CD4-positive, alpha-beta T cell treated with Interleukin-17A for 1 hour (primary cell): Measurements from ENCODE around the gene CHCHD4.
A peak's percentile ranks its signal among the peaks of the same experiment; 100 is the strongest.
"Not testable (repeated sequence)": the region's sequence is repeated elsewhere in the genome, so short reads cannot be mapped to it uniquely, and the experiment has no call there.

Source experiments
- DNase-seq: peaks from one replicate; pipeline ENCODE4 v3.0.0-alpha.2; 2020

CHCHD4 gene

DNA sequence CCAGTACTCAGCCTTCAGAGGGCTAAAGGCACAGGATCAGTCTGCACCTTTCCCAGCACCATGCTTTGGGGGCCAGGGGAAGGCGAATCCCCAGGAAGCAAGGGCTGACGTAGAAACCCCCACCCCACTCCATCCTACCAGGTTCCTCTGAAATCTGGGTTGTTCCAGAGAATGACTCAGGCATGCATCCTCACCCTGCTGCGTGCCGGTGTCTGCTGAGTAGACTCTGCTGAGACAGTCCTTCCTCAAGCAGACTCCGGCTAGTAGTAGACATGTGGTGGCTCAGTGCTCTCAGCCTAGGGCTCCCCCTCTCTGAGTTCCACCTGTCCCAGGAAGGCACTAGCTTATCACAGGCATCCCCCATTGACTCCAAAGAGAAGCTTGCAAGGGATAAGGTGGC is 9.2 kb upstream of the CHCHD4 start:
- no peak for DNase-seq

DNA sequence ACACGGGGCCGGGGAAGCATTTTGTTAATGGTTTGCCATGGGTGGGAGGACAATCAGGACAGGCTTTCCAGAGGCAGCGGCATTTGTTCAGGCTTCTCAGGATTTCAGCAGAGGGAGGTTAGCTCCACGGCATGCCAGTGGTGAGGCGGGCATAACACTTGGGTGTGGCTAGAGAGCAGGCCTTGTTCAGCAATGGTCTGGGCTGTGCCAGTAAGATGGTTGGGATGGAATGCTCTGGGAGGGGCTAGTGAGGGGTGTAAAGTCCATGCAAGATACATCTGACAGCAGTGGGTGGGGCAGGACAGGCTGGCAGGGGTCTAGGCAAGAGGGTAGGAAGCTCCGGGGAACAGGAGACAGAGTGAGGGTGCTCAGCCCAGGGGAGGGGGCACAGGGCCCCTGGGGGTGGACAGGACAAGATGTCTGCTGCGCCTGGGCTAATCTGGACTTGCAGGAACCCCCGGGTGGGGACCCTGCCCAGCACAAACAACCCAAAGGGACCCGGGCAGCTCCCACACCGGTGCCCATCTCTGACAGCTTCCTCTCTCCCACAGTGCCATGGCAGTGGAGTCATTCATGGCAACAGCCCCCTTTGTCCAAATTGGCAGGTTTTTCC is 8.6 kb upstream of the CHCHD4 start:
- no peak for DNase-seq

DNA sequence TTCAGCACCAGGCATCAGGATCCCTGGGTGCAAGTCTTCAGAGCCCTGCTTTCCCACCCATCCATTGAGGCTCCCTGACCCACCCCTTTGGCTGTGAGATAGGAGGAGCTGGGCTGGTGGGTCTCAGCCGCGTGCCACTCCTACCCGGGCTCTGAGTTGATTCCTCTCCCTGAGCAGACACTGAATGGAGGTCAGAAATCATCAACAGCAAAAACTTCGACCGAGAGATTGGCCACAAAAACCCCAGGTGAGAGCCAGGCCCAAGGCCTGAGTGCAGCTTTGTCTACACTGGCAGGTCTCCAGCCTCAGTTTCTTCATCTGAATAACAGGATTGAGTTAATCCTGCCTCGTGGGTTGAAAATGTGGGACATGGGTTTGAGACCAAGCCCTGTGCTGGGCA is 8.0 kb upstream of the CHCHD4 start:
- no peak for DNase-seq

DNA sequence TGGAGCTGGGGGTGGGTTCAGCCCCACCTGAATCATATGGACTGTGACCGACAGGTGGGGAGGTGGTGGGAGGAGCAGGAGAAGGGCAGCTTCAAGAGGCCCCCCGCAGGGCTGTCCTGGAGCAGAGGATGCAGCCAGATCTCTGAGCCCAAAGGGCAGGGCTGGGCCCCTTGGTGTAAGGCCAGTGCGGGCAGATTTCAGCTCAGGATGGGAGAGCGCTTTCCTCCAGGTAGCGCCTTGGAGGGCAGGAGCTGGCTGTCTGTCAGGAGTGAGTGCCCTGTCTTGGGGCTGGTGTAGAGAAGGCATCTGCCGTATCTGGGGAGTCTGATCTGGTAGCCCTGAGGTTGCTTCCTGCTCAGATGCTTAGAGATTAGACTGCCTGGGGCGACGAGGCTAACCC is 7.5 kb upstream of the CHCHD4 start:
- no peak for DNase-seq

DNA sequence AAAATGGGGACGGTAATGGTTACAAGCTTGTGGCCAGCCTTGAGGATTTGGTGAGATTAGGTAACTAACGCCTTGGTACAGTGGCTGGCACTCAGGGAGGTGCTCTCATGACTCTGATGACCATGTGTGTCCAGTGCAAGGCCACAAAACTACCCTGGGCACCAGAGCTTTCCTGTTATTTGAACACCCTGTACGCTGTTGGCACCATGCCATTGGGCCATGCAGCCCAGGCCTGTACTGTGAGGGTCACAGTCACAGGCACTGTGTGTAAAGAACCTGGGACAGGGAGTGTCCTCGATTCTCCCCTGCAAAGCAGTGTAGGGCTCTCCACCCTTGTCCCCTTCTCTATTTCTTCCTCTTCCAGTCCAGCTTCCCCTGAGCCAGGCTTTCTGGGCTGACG is 6.5 kb upstream of the CHCHD4 start:
- no peak for DNase-seq

DNA sequence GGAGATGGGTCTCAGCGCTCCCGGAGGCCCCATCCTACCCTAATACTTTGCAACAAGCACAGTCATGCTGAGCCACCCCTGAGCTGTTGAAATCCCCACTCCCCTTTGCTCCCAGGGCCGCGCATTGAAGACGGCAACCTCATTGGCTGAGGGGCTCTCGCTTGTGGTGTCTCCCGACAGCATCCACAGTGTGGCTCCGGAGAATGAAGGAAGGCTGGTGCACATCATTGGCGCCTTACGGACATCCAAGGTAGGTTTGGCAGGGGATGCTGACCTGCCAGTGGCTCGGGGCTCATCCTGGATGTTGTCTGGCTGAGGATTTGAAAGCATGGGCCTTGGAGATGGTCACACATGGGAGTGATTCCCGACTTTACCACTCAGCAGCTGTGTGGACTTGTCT is 6.0 kb upstream of the CHCHD4 start:
- no peak for DNase-seq

DNA sequence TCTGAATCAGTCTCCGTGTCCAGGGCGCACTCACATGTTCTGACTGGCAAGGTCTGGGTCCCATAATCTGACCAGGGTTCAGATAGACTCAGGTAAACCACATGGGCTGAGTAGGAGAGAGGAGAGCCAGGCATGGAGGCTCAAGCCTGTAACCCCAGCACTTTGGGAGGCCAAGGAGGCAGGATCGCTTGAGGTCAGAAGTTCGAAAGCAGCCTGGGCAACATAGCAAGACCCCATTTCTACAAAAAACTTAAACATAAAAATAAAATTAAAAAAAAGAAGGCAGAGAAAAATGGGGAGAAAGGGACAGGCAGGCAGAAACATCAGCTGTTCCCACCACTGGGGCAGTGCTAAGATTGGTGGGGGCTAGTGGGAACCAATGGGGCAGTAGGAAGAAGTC is 5.6 kb upstream of the CHCHD4 start:
- no peak for DNase-seq

DNA sequence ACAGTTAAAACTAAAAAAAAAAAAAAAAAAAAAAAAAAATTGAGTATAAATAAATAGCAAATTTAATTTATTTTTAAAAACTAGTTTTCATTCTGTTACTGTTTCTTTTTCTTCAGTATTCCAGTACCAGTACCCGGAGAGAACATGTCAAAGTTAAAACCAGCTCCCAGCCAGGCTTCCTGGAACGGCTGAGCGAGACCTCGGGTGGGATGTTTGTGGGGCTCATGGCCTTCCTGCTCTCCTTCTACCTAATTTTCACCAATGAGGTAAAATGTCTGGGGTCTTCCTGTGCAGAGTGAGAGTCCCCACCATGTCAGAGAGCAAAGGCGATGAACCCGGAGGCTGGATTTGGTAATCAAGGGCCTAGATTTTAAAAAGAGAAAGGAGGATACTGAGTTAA is 4.6 kb upstream of the CHCHD4 start:
- DNase-seq: no peak

DNA sequence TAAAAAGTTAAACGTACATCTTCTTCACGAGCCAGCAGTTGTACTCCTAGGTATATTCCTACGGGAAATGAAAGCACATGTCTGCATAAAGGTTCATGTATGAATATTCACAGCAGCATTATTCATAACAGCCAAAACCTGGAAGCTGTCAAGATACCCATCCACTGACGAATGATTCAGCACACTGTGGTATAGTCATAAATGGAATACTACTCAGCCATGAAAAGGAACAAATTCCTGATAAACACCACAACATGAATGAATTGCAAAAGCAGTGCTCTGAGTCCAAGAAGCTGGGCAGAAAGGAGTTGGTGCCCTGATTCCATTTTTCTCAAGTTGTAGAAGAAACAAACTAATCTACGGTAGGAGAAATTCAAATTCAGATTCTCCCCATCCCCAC is 4.1 kb upstream of the CHCHD4 start:
- DNase-seq: no peak

DNA sequence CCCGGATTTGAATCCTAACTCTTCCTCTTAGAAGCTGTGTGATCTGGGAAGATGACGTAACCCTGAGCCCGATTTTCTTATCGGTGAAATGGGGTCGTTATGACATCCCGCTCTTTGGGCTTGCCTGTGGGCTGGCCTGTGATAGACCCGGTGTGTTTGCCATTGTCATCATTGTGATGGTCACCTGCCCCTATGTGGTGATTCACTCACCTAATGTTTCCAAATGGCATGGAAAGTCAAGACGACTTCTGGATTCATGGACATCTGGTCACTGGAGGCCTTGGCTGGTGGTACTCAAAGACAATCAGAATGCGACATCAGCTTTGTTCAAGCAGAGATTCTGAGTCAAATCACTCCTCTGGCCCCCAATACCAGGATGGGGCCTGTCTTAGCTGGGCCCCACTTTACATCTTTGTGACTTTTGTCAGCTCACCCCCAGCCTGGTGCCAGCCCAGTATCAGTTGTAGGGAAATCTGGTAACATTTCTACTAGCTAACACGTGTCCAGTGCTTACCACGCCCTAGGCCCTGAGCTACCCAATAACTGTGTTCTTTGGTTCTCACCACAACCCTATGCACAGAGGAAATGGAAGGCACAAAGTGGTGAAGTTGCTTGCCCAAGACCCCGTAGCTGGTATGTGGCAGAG is 3.0 kb upstream of the CHCHD4 start:
- DNase-seq: no peak

DNA sequence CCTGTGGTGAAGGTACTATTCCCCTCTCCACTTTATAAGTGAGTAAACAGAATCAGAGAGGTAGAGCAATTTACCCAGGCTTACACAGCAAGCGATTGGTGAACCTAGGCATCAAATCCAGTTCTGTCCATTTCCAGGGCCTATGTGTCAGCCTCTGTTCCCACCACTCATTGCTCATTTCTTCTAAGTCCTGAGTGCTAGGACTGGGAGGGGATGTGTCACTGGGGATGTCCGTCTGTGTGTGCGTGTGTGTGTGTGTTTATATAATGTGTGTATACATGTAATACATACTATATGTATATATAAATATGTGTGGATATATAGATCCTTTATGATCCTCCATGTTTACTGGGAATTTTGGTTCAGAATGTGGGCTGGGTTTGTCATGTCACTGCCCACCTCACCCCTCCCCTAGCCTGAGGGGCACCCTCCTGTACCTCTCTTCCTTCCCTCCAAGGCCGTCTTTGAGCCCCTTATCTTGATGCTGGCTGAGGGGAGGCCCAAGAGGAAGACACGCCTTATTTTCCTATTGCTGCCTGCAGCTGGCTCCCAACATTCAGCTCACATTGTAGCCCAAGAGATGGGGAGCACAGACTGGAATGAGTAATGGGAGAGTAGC is 2.3 kb upstream of the CHCHD4 start:
- DNase-seq: no peak

DNA sequence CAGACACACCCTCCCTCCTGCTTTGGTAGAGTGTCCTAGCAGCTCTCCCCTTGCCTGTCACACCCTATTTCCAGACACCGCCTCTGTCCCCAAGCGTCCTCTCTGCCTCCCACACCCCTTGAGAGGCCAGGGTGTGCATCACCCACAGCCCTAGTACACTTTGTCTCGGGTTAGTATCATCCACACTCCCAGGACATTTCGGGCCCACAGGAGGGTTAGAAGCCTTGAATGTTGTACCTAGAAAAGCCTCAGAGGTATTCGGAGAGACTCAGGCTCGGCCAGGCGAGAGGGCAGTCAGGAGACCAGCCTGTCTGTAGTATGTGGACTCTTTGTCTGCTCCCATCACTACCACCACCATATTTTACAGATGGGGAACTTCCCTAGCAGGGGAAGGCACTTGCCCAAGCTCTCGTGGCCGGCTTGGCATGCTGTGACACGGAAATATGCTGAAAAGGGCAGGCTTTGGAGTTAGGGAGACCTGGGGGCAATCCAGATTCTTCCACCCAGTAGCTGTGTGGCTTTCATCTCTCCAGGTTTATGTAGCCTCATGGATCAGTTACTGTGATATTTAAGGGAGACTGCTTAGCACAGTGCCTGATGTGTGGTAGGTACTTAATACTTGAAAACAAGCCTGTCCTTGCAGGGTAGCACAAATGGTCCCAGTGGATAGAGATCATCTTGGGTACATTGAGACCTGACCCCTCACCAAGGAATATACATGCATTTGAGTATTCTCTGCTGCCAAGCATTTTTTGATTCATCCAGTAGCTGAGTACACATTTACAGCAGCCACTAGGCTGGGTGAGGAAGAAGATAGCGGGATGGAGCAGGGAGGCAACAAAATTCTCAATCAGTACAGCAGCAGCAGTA is 1.6 kb upstream of the CHCHD4 start:
- DNase-seq: no peak

DNA sequence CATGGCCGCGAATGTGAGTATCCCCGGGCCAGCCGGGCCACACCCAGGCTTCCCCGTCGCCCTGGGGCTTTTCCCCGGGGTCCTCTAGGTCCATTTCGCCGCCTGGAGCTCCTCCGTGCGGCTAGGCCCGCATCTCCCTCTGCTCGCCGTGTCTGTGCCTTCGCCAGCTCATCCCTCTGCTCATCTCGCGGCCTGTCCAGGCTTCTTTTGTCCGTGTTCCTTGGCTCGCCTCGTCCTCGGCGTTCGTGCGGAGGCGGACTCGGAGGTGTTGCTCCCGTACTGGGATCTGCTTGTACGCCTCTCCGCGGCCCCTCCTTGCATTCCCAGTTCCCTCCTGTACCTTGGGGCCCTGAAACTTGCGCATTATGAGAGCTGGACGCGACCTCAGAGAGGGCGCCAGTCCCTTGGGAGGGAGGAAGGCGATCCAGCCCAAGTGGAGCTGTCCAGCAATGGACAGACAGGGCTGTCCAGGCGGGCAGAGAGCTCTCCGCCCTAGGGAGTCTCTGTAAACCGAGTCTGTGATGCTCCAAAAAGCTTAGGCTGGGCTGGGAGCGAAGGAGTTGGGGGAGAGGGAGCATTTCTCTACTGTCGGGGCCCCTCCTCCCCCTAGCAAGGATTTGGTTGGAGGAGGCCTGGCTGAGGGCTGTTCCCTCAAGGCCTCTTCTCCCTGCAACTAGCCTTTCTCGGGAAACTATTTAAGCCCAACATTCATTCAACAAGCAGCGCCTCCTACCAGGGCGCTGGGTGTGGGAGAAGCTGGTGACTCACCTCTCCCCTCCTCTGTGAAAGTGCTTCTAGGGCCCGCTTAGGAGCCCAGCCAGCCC is 735 bp upstream of the CHCHD4 start:
- DNase-seq: peak; percentile 65

DNA sequence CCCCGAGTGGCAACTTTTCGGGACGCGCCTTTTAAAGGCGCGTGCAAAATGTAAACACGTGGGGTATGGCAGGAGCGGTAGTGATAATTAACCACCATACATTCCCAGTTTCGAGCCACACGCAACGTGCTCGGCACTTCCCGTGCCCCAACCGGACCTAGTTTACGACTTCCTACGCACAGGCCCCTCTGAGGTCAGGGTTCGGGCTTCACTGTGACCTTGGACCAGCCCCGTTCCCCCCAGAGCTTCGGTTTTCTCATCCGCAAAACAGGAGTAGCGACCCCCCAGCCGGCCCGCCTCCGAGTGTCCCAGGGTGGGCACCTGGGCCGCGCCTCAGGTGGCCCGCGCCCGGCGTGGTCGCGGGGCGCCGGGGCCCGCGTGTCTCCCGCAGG is 451 bp downstream of the CHCHD4 start:
- DNase-seq: peak; percentile 69

DNA sequence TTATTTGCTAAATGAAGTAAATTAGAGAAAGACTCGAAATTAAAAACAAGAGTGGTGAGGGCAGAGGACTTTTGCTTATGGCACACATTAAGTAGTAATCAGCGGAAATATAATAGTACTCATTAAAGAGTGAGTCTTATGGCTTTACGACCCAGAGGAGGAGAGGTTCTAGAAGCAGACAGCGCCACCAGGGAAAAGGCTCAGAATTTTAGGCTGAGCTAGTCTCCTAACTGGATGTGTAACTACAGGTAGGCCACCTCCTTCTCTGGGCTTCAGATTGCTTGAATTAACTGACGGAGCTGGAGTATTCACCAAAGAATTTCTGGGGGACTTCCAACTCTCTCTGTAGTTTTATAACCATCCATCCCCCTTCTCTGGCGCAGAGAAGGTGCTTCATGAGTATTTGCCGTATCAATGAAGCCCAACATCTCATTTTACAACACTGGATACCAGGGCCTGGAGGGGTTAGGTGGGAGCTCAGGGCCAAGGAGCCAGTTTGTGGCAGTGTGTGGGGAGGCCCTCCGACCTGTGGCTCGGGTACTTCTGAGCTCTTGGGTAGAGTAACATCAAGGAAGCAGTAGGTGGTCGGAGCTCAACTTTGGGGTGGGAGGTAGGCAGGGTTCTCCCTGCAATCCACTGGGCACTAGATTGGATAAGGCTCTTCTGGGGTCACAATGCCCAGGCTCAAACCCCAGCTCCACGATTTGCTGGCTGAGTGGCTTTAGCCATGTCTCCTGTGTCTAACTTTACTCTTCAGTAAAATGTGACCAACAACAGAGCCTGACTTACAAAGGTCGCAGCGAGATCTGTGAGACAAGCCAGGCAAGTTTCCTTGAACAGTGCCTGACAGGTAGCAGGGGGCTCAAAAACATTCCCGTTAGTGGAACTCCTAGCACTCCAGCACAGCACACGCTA is 1.1 kb downstream of the CHCHD4 start:
- DNase-seq: no peak

DNA sequence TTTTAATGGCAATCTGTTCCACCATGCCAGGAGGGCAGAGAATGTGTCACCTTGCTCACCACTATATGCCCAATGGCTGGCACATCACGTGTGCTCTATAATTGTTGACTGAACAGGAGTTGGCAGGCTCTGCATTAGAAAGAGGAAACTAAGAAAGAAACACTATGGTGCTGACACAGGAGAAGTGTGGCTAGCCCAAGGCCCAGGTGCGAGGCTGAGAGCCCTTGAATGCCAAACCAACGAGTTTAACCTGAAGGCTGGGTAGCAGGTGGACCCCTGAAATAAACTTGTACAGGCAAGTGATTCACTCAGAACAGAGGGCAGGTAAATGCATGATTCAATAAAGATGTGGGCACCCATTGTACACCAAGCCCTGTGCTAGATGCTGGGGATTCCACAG is 2.4 kb downstream of the CHCHD4 start:
- DNase-seq: no peak

DNA sequence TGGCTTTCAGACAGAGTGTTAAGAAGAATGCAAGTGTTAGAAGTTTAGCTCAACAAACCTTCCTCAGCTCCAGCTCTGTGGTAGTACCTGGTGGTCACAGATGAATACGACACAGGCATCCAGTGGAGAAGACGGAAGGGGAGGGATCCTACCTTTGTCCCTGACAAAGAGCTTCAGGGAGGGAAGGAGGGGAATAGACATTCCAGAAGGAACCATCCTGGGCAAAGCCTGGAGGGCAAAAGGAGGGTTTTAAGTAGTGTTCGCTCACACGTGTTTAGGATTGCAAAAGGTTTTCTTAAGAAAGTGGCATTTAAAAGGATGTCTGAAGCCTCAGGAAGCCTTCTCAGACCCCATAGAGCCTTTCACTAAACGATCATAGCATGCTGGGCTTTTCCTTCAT is 2.8 kb downstream of the CHCHD4 start:
- DNase-seq: no peak

DNA sequence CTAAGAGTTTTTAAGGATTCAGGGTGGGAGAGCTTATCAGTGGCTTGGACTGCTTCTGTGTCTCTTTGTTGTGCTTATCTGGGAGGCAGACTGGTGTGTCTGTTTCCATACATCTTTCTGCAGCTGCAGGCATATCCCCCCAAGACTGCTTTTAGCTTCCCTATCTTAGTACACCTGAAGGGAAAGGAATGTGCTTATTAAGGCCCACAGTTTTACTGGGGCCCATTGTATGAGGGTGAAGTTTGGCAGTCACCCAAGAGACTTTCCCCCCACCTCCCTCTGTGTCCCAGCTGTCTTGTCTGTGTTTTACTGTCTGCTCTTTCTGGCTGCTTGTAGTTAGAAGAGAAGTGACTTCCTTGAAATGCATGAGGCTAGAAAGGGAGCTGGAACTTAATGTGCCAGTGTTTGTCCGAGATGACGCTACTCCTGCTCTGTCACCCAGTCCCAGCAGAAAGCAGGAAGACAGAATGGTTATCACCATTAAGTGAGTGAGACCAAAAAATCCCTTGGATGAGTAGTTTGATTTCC is 3.7 kb downstream of the CHCHD4 start:
- not testable (repeated sequence) for DNase-seq

DNA sequence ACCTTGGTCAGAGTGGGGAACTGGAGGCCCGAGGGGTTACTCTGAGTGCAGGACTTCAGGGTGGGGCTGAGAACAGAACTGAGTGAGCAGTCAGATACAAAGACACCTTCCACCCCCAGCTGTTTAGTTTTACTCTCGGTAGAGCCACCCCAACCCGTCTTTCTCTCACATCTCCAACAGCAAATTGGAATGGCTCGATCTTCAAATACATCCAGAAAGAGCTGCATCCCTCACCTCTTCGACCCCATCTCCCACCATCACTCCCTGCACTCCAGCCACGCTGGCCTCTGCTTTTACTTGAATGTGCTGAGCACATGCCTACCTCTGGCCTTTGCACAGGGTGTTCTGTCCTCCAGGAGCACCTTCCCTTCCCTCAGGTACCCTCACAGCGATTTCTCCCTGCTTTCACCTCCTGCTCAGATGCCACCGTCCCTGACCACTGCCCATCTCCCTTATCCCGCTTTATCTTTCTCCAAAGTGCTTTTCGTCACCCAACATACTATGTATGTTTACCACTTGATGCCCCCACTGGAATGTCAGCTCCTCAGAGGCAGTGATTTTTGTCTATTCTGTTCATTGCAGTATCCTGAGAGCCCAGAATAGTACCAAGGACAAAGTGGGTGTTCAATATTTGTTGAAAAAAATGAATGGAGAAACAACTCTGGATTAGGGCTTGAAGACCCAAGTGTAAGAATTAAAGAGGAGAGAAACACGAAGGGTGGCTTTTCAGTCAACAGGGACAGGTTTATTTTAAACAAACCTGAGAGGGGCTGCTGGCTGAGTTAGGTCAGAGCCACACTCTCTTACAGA is 4.4 kb downstream of the CHCHD4 start:
- no peak for DNase-seq

DNA sequence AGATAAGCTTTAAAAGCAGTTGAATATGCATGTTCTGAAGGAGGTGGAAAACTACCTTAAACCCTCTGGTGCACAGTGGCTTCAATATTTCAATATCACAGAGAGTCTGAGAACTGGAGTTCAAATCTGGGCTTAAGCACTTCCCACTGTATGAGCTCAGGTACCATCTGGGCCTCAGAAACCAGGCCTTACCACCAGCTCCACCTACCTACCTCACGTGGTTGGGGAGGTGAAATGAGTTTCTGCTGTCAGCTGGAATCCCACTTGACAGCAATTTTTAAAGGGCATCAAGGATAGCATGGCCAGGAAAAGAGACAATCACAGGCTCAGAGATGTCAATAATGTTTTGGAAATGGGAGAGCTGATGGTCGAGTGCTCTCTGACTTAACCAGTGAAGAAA is 5.0 kb downstream of the CHCHD4 start:
- no peak for DNase-seq
